Astrocyte (in vitro differentiated cells and primary cell): ENCODE results near the gene GALNS.

Experiments used
- EZH2 ChIP-seq: IDR thresholded peaks from 2 replicates; pipeline ENCODE4 v1.6.1; 2012; ENCODE audit warnings: mild to moderate bottlenecking, low read length, inconsistent platforms; ENCODE audit not compliant: insufficient read depth
- TF ChIP-seq, protein P1 (sequence below): IDR thresholded peaks from 2 replicates; pipeline ENCODE4 v1.5.1; 2011; ENCODE audit warnings: low read depth, mild to moderate bottlenecking, inconsistent platforms, low read length, moderate library complexity; ENCODE audit not compliant: insufficient read depth

DNA sequence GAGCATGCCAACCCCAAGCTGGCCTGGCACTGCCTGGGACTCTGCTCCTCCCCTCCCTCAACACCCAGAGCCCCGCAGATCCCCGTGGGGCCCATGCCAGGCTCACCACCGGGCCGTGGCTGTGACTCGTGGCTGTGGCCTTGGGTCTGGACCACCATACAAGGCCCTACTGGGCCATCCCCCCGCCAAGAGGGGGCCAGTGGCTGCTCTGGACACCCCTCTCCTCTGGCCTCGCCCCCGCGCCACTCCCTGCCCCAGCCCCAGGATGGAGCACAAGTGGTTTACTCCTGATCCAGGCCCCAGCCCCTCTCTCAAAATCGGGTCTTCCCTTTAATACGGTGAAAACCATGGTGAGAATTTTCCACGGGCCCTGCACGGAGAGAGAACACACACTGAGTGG is 6.7 kb upstream of the GALNS start:
- TF ChIP-seq, protein P1, sequence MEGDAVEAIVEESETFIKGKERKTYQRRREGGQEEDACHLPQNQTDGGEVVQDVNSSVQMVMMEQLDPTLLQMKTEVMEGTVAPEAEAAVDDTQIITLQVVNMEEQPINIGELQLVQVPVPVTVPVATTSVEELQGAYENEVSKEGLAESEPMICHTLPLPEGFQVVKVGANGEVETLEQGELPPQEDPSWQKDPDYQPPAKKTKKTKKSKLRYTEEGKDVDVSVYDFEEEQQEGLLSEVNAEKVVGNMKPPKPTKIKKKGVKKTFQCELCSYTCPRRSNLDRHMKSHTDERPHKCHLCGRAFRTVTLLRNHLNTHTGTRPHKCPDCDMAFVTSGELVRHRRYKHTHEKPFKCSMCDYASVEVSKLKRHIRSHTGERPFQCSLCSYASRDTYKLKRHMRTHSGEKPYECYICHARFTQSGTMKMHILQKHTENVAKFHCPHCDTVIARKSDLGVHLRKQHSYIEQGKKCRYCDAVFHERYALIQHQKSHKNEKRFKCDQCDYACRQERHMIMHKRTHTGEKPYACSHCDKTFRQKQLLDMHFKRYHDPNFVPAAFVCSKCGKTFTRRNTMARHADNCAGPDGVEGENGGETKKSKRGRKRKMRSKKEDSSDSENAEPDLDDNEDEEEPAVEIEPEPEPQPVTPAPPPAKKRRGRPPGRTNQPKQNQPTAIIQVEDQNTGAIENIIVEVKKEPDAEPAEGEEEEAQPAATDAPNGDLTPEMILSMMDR, result no peak
- no peak for TF ChIP-seq EZH2
